Endothelial cell (in vitro differentiated cells): ENCODE results near the gene MTF1. TPM values are rescaled to one million over a fixed set of nuclear protein-coding genes. Genes with fewer than 3 reads are reported as not detected.

ENCODE experiments used
- DNase-seq: peaks from one replicate; pipeline ENCODE4 v3.0.0; 2021; ENCODE audit warnings: low spot score
- H3K27ac Mint-ChIP-seq: one replicate; pipeline ENCODE4 v1.8.0; 2021; ENCODE audit warnings: mixed read lengths, inconsistent platforms; ENCODE audit not compliant: unreplicated experiment
- H3K27me3 Mint-ChIP-seq: one replicate; pipeline ENCODE4 v1.8.0; 2021; ENCODE audit warnings: mild to moderate bottlenecking, moderate library complexity, mixed read lengths, inconsistent platforms; ENCODE audit not compliant: unreplicated experiment
- H3K36me3 Mint-ChIP-seq: one replicate; pipeline ENCODE4 v1.8.0; 2021; ENCODE audit warnings: mild to moderate bottlenecking, low read depth, mixed read lengths, inconsistent platforms; ENCODE audit not compliant: unreplicated experiment
- H3K4me1 Mint-ChIP-seq: one replicate; pipeline ENCODE4 v1.8.0; 2021; ENCODE audit warnings: mild to moderate bottlenecking, mixed read lengths, inconsistent platforms; ENCODE audit not compliant: unreplicated experiment
- H3K4me3 Mint-ChIP-seq: one replicate; pipeline ENCODE4 v1.8.0; 2021; ENCODE audit warnings: mild to moderate bottlenecking, mixed read lengths, inconsistent platforms; ENCODE audit not compliant: unreplicated experiment
- H3K9me3 Mint-ChIP-seq: one replicate; pipeline ENCODE4 v1.8.0; 2021; ENCODE audit warnings: mixed read lengths, inconsistent platforms; ENCODE audit not compliant: unreplicated experiment
- total RNA-seq: library from RNA; stranded (reverse); fragmentation: NEBNext Ultra II Directional; extraction: Animal tissue kit (Norgen Biotek cat#: 25700); gene quantifications from one replicate; pipeline ENCODE4 v1.2.1, GENCODE V29; 2021; ENCODE audit not compliant: unreplicated experiment
- TF ChIP-seq, protein P1 (sequence below): fragments of 200-600 bp; sonication (generic); IDR thresholded peaks from one replicate; pipeline ENCODE4 v1.5.0; 2021; ENCODE audit warnings: antibody characterized with exemption; ENCODE audit not compliant: unreplicated experiment

MTF1 gene
- total RNA-seq, 1 donor from 2014 or later = 10.1 TPM

DNA sequence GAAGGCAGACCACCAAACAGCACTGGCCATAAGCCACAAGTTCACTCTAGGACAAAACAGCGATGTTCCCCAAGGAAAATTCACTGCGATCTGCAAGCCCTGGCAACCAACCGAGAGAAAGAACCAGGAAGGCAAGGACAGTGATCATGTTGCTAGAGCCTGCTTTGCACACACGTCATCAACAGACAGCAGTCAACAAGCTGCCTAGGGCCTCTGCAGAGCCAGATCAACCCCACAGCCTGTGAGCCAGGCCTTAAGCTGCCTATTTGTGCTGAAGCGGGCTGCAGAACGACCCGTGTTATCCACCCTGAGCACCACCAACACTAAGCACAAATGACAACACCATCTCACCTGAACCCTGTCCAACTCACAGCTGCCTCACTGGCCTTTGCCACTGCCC lies 45.1 kb downstream of the MTF1 start:
- TF ChIP-seq, protein P1, sequence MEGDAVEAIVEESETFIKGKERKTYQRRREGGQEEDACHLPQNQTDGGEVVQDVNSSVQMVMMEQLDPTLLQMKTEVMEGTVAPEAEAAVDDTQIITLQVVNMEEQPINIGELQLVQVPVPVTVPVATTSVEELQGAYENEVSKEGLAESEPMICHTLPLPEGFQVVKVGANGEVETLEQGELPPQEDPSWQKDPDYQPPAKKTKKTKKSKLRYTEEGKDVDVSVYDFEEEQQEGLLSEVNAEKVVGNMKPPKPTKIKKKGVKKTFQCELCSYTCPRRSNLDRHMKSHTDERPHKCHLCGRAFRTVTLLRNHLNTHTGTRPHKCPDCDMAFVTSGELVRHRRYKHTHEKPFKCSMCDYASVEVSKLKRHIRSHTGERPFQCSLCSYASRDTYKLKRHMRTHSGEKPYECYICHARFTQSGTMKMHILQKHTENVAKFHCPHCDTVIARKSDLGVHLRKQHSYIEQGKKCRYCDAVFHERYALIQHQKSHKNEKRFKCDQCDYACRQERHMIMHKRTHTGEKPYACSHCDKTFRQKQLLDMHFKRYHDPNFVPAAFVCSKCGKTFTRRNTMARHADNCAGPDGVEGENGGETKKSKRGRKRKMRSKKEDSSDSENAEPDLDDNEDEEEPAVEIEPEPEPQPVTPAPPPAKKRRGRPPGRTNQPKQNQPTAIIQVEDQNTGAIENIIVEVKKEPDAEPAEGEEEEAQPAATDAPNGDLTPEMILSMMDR = no peak
- Mint-ChIP-seq H3K4me3 (no peak overlapping the region), H3K27ac (no peak overlapping the region), H3K9me3 (no peaks in the 10 kb centered on the region), H3K27me3 (no peaks in the 10 kb centered on the region), H3K36me3 (peaks cover 8% of the 10 kb centered on the region), H3K4me1 (peaks cover 1% of the 10 kb centered on the region)
- DNase-seq = no peak

DNA sequence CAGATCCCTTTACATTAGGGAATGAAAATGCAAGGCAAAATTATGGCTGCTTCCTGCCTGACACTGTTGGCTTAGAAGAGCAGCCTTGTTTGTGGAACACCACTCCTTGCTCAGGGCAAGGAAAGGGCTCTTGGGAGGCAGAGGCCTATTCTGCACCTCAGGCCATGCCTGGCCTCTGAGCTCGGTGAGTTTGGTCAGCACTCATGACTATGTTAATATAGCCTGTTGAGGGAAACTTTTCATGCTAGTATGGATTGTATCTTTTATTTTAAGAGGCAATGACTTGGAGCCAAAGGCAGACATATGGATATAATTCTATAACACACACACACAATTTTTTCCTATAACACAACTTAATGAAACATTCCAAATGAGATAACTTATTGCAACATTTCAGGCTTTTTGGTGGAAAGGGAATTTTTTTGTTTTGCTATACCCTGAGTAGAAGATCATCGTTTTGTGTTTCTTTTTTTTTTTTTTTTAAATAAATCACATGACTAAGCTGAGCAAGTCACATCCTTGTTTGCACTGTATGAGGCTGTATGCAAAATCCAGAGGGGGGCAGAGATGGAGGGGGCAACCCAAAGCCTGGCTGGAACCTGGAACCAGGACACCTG lies 45.8 kb downstream of the MTF1 start:
- no peak for DNase-seq
- Mint-ChIP-seq H3K36me3 (peaks cover 14% of the 10 kb centered on the region), H3K4me3 (no peak overlapping the region), H3K27ac (no peak overlapping the region), H3K4me1 (peaks cover 5% of the 10 kb centered on the region), H3K27me3 (no peaks in the 10 kb centered on the region), H3K9me3 (no peaks in the 10 kb centered on the region)
- TF ChIP-seq, protein P1 = no peak

DNA sequence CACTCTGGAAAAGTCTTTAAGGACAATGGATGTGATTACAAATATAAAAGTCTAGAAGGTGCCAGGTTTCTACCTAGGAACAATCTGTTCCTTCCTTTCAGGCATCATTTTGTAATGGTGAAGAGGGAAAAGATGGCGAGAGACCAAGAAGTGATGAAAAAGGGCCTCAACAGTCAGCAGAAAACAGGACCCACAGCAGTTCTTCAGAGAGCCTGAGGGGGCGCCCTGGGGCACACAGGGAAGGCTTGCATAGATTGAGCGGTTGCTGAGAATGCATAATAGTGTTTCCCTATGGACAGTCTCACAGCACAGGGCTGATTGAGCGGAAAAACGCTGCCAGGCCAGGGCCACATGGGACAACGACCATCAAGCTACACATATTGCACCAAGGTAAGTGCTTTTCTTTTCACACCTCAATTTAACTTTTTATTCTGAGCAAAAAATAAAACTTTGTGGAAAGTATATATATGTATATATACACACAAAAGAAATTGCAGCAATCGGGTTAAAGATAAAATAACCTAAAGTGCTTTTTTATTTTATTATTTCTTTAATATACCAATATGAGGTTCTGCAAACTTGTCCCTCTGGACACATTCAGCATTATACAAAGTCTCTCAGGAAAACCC lies 48.3 kb downstream of the MTF1 start:
- DNase-seq = peak; percentile 81
- TF ChIP-seq, protein P1 = peak; percentile 81
- Mint-ChIP-seq H3K4me3 (no peak overlapping the region), H3K9me3 (no peaks in the 10 kb centered on the region), H3K36me3 (peaks cover 17% of the 10 kb centered on the region), H3K4me1 (peaks cover 9% of the 10 kb centered on the region), H3K27ac (no peak overlapping the region), H3K27me3 (peaks cover 2% of the 10 kb centered on the region)

DNA sequence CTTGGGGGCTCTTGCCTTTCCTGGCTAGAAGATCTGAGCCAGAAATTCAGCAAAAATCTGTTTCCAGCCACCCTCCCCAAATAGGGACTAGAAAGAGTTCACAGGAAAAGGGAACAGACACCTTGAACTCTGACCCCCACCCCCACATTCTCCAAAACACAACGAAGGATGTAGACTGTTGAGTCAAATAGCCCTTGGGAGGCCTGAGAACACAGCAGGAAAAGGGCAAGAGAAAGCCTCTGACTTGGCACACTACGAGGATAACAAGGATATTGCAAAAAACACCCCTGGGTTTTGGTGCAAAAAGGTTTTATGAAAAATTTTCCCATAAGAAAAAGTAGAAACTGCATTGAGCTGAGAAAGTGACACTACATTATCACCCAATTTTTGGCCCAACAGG lies 49.5 kb downstream of the MTF1 start:
- no peak overlapping the region for H3K4me3 Mint-ChIP-seq
- TF ChIP-seq, protein P1 = no peak

More for the DNA sequence above, 49.5 kb downstream of the MTF1 start:
- H3K4me1 Mint-ChIP-seq = peaks cover 9% of the 10 kb centered on the region
- H3K27ac Mint-ChIP-seq = no peak overlapping the region
- no peaks in the 10 kb centered on the region for H3K9me3 Mint-ChIP-seq
- no peak for DNase-seq
- H3K36me3 Mint-ChIP-seq = peaks cover 21% of the 10 kb centered on the region
- peaks cover 2% of the 10 kb centered on the region for H3K27me3 Mint-ChIP-seq
